Measurements from ENCODE around the gene DNAJC25.

- TF ChIP-seq RFX5 (IDR thresholded peaks at IDR 0.05) (no peak), RAD21 (conservative IDR thresholded peaks at IDR 0.05 in 1 of 2, IDR thresholded peaks at IDR 0.05 in 1 of 2) (no peak), REST (IDR thresholded peaks at IDR 0.05) (no peak)
Measured at GRCh38 chr9:111662576-111663300, 31.6 kb downstream of the DNAJC25 start.
